ENCODE measurements around the gene WDR44.

The WDR44 gene

DNA sequence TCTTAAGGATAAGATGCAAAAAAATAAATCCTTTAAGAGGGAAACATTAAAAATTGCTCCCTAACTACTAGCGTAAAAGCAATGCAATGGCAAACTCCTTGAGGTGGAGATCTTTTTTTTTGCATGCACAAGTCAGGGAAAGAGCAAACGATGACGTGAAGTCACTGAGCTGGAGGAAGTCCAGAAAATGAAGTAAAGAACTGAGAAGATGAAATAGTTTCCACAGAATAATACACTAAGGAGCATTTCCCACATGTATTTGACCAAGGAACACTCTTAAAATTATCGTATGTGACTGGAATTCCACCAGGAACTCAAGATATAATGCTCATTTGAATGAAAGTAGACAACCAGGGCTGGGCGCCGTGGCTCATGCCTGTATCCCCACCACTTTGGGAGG, 128.7 kb downstream of the WDR44 start:
- TF ChIP-seq ZBTB7A (IDR thresholded peaks at IDR 0.05; ENCODE audit: low read depth) (no peak), EGR1 (IDR thresholded peaks at IDR 0.05) (no peak), REST (IDR thresholded peaks at IDR 0.05; ENCODE audit: low read depth) (no peak), TAF1 (IDR thresholded peaks at IDR 0.05; ENCODE audit: low read depth) (no peak), MAX (IDR thresholded peaks at IDR 0.05) (no peak), RAD21 (IDR thresholded peaks at IDR 0.05; ENCODE audit: low read depth) (no peak), NFIC (IDR thresholded peaks at IDR 0.05) (no peak), EP300 (IDR thresholded peaks at IDR 0.05; ENCODE audit: borderline replicate concordance) (no peak), YY1 (IDR thresholded peaks at IDR 0.05; ENCODE audit: low read depth) (no peak), TEAD4 (IDR thresholded peaks at IDR 0.05) (no peak), CREB1 (IDR thresholded peaks at IDR 0.05; ENCODE audit: low read depth) (no peak), TCF12 (IDR thresholded peaks at IDR 0.05; ENCODE audit: low read depth) (no peak), FOXM1 (IDR thresholded peaks at IDR 0.05; ENCODE audit: borderline replicate concordance, low read depth) (no peak), CEBPB (IDR thresholded peaks at IDR 0.05) (no peak)
- TF ChIP-seq, protein P1, sequence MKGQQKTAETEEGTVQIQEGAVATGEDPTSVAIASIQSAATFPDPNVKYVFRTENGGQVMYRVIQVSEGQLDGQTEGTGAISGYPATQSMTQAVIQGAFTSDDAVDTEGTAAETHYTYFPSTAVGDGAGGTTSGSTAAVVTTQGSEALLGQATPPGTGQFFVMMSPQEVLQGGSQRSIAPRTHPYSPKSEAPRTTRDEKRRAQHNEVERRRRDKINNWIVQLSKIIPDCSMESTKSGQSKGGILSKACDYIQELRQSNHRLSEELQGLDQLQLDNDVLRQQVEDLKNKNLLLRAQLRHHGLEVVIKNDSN (IDR thresholded peaks at IDR 0.05) = no peak

DNA sequence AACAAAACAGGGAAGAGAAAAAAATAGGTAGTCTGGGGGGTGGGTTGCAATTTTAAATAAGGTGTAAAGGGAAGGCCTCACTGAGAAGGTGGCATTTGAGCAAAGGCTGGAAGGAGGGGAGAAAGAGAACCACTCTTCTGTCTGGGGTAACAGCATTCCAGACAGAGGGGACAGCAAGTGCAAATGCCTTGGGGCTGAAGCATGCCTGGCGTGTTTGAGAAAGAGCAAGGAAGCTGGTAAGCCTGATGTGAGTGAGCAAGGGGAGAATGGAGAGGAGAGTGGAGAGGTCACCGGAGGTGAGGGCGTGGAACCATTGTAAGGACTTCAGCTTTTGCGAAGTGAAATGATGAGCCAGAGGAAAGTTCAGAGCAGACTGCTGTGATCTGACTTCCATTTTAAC, 130.0 kb downstream of the WDR44 start:
- no peak for TF ChIP-seq REST (IDR thresholded peaks at IDR 0.05; ENCODE audit: low read depth)
- no peak for TF ChIP-seq NFIC (IDR thresholded peaks at IDR 0.05)
- no peak for TF ChIP-seq EP300 (IDR thresholded peaks at IDR 0.05; ENCODE audit: borderline replicate concordance)

DNA sequence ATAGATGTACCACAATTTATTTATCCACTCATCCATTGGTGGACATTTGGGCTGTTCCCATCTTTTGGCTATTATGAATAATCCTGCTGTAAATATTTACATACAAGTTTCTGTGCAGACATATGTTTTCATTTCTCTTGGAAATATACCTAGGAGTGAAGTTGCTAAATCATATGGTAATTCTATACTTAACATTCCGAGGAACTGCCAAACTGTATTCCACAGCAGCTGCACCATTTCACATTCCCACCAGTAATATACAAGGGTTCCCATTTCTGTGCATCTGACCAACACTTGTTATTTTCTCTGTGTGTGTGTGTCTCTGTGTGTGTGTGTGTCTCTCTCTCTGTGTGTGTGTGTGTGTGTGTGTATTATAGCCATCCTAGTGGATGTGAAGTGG, 134.3 kb downstream of the WDR44 start:
- TF ChIP-seq MAX (IDR thresholded peaks at IDR 0.05) = no peak
- no peak for TF ChIP-seq YY1 (IDR thresholded peaks at IDR 0.05; ENCODE audit: low read depth)
- TF ChIP-seq NFIC (IDR thresholded peaks at IDR 0.05) = no peak
- no peak for TF ChIP-seq TEAD4 (IDR thresholded peaks at IDR 0.05)
- TF ChIP-seq CREB1 (IDR thresholded peaks at IDR 0.05; ENCODE audit: low read depth) = no peak
- no peak for TF ChIP-seq RAD21 (IDR thresholded peaks at IDR 0.05; ENCODE audit: low read depth)
- TF ChIP-seq TCF12 (IDR thresholded peaks at IDR 0.05; ENCODE audit: low read depth) = no peak
- TF ChIP-seq REST (IDR thresholded peaks at IDR 0.05; ENCODE audit: low read depth) = no peak
- no peak for TF ChIP-seq ZBTB7A (IDR thresholded peaks at IDR 0.05; ENCODE audit: low read depth)
- TF ChIP-seq CEBPB (IDR thresholded peaks at IDR 0.05) = no peak
- no peak for TF ChIP-seq TAF1 (IDR thresholded peaks at IDR 0.05; ENCODE audit: low read depth)
- TF ChIP-seq FOXM1 (IDR thresholded peaks at IDR 0.05; ENCODE audit: borderline replicate concordance, low read depth) = no peak
- TF ChIP-seq, protein P1 (IDR thresholded peaks at IDR 0.05) = no peak
- no peak for TF ChIP-seq EP300 (IDR thresholded peaks at IDR 0.05; ENCODE audit: borderline replicate concordance)
- no peak for TF ChIP-seq EGR1 (IDR thresholded peaks at IDR 0.05)

GRCh38 chrX:118484216-118484903, 138.5 kb downstream of the WDR44 start:
- TF ChIP-seq YY1 (IDR thresholded peaks at IDR 0.05; ENCODE audit: low read depth) (no peak), TEAD4 (IDR thresholded peaks at IDR 0.05) (no peak), CEBPB (IDR thresholded peaks at IDR 0.05) (no peak), MAX (IDR thresholded peaks at IDR 0.05) (no peak), EP300 (IDR thresholded peaks at IDR 0.05; ENCODE audit: borderline replicate concordance) (no peak)

All from Ishikawa (cell line).